Right lobe of liver (tissue), 6 donors: ENCODE results near the gene MPPED1. TPM values are rescaled to one million over a fixed set of nuclear protein-coding genes. Genes with fewer than 3 reads are reported as not detected.

Source experiments
- ATAC-seq, 4 donors: fragments of 200-7000 bp; cut with Tn5 transposase; one replicate each; pipeline ENCODE4 v1.9.1; 2020; ENCODE audit warnings: mild to moderate bottlenecking in 4 of 4, moderate library complexity in 4 of 4
- DNase-seq, 3 donors: peaks; one replicate each; pipeline ENCODE4 v3.0.0-alpha.2; 2020
- H3K27ac ChIP-seq, 3 donors: fragments of 200-600 bp; one replicate each; pipeline ENCODE4 v1.8.0; 2022
- H3K27me3 ChIP-seq, 2 donors: fragments of 200-600 bp; one replicate each; pipeline ENCODE4 v1.8.0; 2022
- H3K36me3 ChIP-seq, 4 donors: fragments of 200-600 bp; sonication (generic) in 1 of 4; one replicate each; pipeline versions ENCODE4 v1.5.1 to v1.8.0; 2017 to 2022; ENCODE audit warnings: control low read depth in 1 of 4
- H3K4me1 ChIP-seq, 4 donors: fragments of 200-600 bp; sonication (generic) in 1 of 4; one replicate each; pipeline versions ENCODE4 v1.5.1 to v1.8.0; 2017 to 2022; ENCODE audit warnings: control low read depth in 1 of 4
- H3K4me3 ChIP-seq, 3 donors: fragments of 200-600 bp; one replicate each; pipeline ENCODE4 v1.8.0; 2022
- H3K9me3 ChIP-seq, 4 donors: fragments of 200-600 bp; sonication (generic) in 1 of 4; one replicate each; pipeline versions ENCODE4 v1.5.1 to v1.8.0; 2017 to 2022; ENCODE audit warnings: control low read depth in 1 of 4
- CTCF ChIP-seq, 4 donors: fragments of 200-600 bp in 3 of 4; fragments of 450-650 bp in 1 of 4; IDR thresholded peaks; one replicate each; pipeline versions ENCODE4 v1.5.1 to v1.8.0; 2016 to 2022; ENCODE audit warnings: antibody characterized with exemption in 4 of 4, mild to moderate bottlenecking in 2 of 4
- POLR2A ChIP-seq: fragments of 450-650 bp; IDR thresholded peaks from one replicate; pipeline ENCODE4 v1.6.1; 2017; ENCODE audit warnings: antibody characterized with exemption, mild to moderate bottlenecking
- WGBS: methylation state at CpG from one replicate; pipeline ENCODE4 v1.1.6; 2018; ENCODE audit warnings: low coverage, low lambda C conversion rate; ENCODE audit not compliant: insufficient coverage; ENCODE audit errors: missing lambda C conversion rate; 5-methylcytosine and 5-hydroxymethylcytosine counted together
- intact Hi-C, 2 donors: fragments of 100-400 bp; cut with DNase I; formaldehyde crosslinking; loops; one replicate each; pipeline versions ENCODE4 v1.11.2 to v1.14.1; 2022
- total RNA-seq, 6 experiments: library from RNA; depleted of rRNA in 2 of 6; stranded (reverse); fragments of >200 nt in 2 of 6; fragmentation: NEBNext Ultra II Directional in 3 of 6; extraction: Animal tissue kit (Norgen Biotek cat#: 25700) in 3 of 6; gene quantifications; one replicate each; pipeline versions ENCODE4 v1.1.0 to v1.2.4, GENCODE V29; 2016 to 2023
- donor health status: DM: no; HTN: yes; CAD: no.
- donor health status: DM: no; HTN: no; CAD: no.
- donor health status: DM: no; HTN: no; CAD: no.
- donor health status: DM: no; HTN: yes; CAD: no.
- donor health status: DM: no; HTN: yes; CAD: no.

Gene MPPED1
- total RNA-seq, 6 experiments from 2014 or later: 2.4 to 13.8 (median 11.3) TPM

- ATAC-seq: peak in 1 of 4 donors; percentile 2
- Histone ChIP-seq H3K36me3 (no peaks in the 10 kb centered on the region), H3K27me3 (no peaks in the 10 kb centered on the region), H3K27ac (no peak overlapping the region), H3K4me3 (no peak overlapping the region), H3K4me1 (peaks cover 0 to 13% (median 7%) of the 10 kb centered on the region in 4 donors), H3K9me3 (no peaks in the 10 kb centered on the region)
- intact Hi-C loops: no loop called here
- no peak for DNase-seq
- 67% methylated on average over 8 of the region's 15 CpGs for WGBS
- no peak for TF ChIP-seq POLR2A
- TF ChIP-seq CTCF (IDR thresholded peaks at IDR 0.05): no peak
Observed at GRCh38 chr22:43437871-43438475, 26.2 kb downstream of the MPPED1 start.

GRCh38 chr22:43438666-43439347 is 27.0 kb downstream of the MPPED1 start:
- Histone ChIP-seq H3K36me3 (no peaks in the 10 kb centered on the region), H3K27ac (no peak overlapping the region), H3K4me1 (peaks cover 0 to 13% (median 7%) of the 10 kb centered on the region in 4 donors), H3K4me3 (no peak overlapping the region), H3K9me3 (no peaks in the 10 kb centered on the region), H3K27me3 (no peaks in the 10 kb centered on the region)
- intact Hi-C loops: no loop called here
- TF ChIP-seq CTCF (IDR thresholded peaks at IDR 0.05): no peak
- 78% methylated on average over 15 of the region's 17 CpGs for WGBS
- ATAC-seq (no peak), DNase-seq (no peak)

GRCh38 chr22:43439368-43440103 is 27.7 kb downstream of the MPPED1 start:
- Histone ChIP-seq H3K27ac (no peak overlapping the region), H3K4me3 (no peak overlapping the region), H3K36me3 (no peaks in the 10 kb centered on the region), H3K4me1 (peaks cover 0 to 13% (median 7%) of the 10 kb centered on the region in 4 donors), H3K9me3 (no peaks in the 10 kb centered on the region), H3K27me3 (no peaks in the 10 kb centered on the region)
- DNase-seq (no peak), ATAC-seq (no peak)
- WGBS: 86% methylated on average over 13 of the region's 18 CpGs
- TF ChIP-seq POLR2A (no peak), CTCF (IDR thresholded peaks at IDR 0.05) (no peak)
- intact Hi-C loops: no loop called here

GRCh38 chr22:43440104-43440387 is 28.2 kb downstream of the MPPED1 start:
- WGBS: 80% methylated on average over 4 of the region's 7 CpGs
- ATAC-seq: no peak
- no peak for DNase-seq
- no peaks in the 10 kb centered on the region for H3K9me3 ChIP-seq
- intact Hi-C loops: no loop called here
- no peaks in the 10 kb centered on the region for H3K36me3 ChIP-seq
- no peaks in the 10 kb centered on the region for H3K27me3 ChIP-seq
- no peak overlapping the region for H3K27ac ChIP-seq
- peaks cover 0 to 13% (median 7%) of the 10 kb centered on the region in 4 donors for H3K4me1 ChIP-seq
- H3K4me3 ChIP-seq: no peak overlapping the region
- no peak for TF ChIP-seq CTCF (IDR thresholded peaks at IDR 0.05)
- no peak for TF ChIP-seq POLR2A
